Measurements from ENCODE around the gene SGK2.

DNA sequence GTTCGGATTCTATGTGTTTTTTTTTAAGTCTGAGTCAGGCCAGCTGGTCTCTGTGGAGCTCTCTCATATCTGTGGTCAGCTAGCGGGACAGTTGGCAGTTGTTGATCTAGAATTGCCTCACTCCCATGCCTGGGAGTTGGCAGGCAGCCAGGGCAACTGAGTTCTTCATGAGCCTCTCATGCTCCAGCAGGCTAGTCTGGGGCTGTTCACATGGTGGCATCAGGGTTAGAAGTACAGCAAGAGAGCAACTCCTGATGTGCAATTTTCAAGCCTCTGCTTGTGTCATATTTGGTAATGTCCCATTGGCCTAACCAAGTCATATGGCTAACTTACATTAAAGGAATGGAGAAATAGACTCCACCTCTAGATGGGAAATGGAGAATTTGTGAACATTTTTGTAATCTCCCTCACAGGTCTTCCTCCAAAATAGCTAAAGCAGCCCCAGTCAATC, 25.2 kb downstream of the SGK2 start:
- TF ChIP-seq POLR2AphosphoS5 (IDR thresholded peaks at IDR 0.05; ENCODE audit: low read depth, low read length), result no peak
- TF ChIP-seq POLR2A (IDR thresholded peaks at IDR 0.05; ENCODE audit: low read depth, low read length), result no peak

Measured in GM12891 (cell line).